Dermis blood vessel endothelial cell (primary cell): ENCODE measurements around the gene MRPS16. TPM values are rescaled to one million over a fixed set of nuclear protein-coding genes. Genes with fewer than 3 reads are reported as not detected.

Source experiments
- DNase-seq: peaks from one replicate; pipeline ENCODE4 v3.0.0; 2010
- total RNA-seq: library from RNA; depleted of rRNA; stranded (reverse); fragments of >200 nt; gene quantifications from 2 replicates; pipeline ENCODE4 v1.2.3, GENCODE V29; 2014

The MRPS16 gene
- total RNA-seq, 1 donor from 2014 or later, result 73.5 TPM

GRCh38 chr10:73238990-73239566, 13.4 kb downstream of the MRPS16 start:
- DNase-seq, result no peak

- no peak for DNase-seq
Measured at GRCh38 chr10:73234695-73235094, 17.7 kb downstream of the MRPS16 start.

- no peak for DNase-seq
Measured at GRCh38 chr10:73233883-73234282, 18.6 kb downstream of the MRPS16 start.

GRCh38 chr10:73232887-73233286, 19.6 kb downstream of the MRPS16 start:
- DNase-seq, result peak; percentile 24

GRCh38 chr10:73229567-73229966, 22.9 kb downstream of the MRPS16 start:
- no peak for DNase-seq

GRCh38 chr10:73228247-73228646, 24.2 kb downstream of the MRPS16 start:
- no peak for DNase-seq

GRCh38 chr10:73226663-73227062, 25.8 kb downstream of the MRPS16 start:
- DNase-seq, result no peak

- peak; percentile 6 for DNase-seq
Measured at GRCh38 chr10:73225518-73225917, 26.9 kb downstream of the MRPS16 start.

GRCh38 chr10:73220989-73221388, 31.5 kb downstream of the MRPS16 start:
- no peak for DNase-seq

- no peak for DNase-seq
Measured at GRCh38 chr10:73219384-73219783, 33.1 kb downstream of the MRPS16 start.

- DNase-seq, result peak; percentile 64
Measured at GRCh38 chr10:73218431-73219191, 33.8 kb downstream of the MRPS16 start.

GRCh38 chr10:73217628-73218027, 34.8 kb downstream of the MRPS16 start:
- DNase-seq, result no peak

GRCh38 chr10:73215749-73216148, 36.7 kb downstream of the MRPS16 start:
- no peak for DNase-seq

- no peak for DNase-seq
Measured at GRCh38 chr10:73211106-73211811, 41.2 kb downstream of the MRPS16 start.

GRCh38 chr10:73210395-73211105, 41.9 kb downstream of the MRPS16 start:
- DNase-seq, result no peak

- peak; percentile 62 for DNase-seq
Measured at GRCh38 chr10:73209705-73210104, 42.7 kb downstream of the MRPS16 start.

- no peak for DNase-seq
Measured at GRCh38 chr10:73207883-73208282, 44.6 kb downstream of the MRPS16 start.

- DNase-seq, result no peak
Measured at GRCh38 chr10:73206385-73206784, 46.1 kb downstream of the MRPS16 start.

- DNase-seq, result no peak
Measured at GRCh38 chr10:73205890-73206289, 46.6 kb downstream of the MRPS16 start.

- DNase-seq, result no peak
Measured at GRCh38 chr10:73205081-73205480, 47.4 kb downstream of the MRPS16 start.
